GM12865 (cell line): ENCODE measurements around the gene SMARCD1.

ENCODE experiments used
- DNase-seq: peaks from one replicate; pipeline ENCODE4 v3.0.0; 2010; ENCODE audit warnings: low read depth
- H3K4me3 ChIP-seq: 2 replicates; pipeline ENCODE4 v1.5.1; 2011; ENCODE audit warnings: mild to moderate bottlenecking, low read depth, low read length, control low read depth
- TF ChIP-seq, protein P1 (sequence below): IDR thresholded peaks from 2 replicates; pipeline ENCODE4 v1.5.1; 2011; ENCODE audit warnings: low read length, control low read depth, low read depth, inconsistent platforms; ENCODE audit not compliant: insufficient read depth; ENCODE audit errors: missing control alignments

SMARCD1 gene

GRCh38 chr12:50109319-50109718, 24.2 kb downstream of the SMARCD1 start:
- H3K4me3 ChIP-seq = no peak overlapping the region
- TF ChIP-seq, protein P1, sequence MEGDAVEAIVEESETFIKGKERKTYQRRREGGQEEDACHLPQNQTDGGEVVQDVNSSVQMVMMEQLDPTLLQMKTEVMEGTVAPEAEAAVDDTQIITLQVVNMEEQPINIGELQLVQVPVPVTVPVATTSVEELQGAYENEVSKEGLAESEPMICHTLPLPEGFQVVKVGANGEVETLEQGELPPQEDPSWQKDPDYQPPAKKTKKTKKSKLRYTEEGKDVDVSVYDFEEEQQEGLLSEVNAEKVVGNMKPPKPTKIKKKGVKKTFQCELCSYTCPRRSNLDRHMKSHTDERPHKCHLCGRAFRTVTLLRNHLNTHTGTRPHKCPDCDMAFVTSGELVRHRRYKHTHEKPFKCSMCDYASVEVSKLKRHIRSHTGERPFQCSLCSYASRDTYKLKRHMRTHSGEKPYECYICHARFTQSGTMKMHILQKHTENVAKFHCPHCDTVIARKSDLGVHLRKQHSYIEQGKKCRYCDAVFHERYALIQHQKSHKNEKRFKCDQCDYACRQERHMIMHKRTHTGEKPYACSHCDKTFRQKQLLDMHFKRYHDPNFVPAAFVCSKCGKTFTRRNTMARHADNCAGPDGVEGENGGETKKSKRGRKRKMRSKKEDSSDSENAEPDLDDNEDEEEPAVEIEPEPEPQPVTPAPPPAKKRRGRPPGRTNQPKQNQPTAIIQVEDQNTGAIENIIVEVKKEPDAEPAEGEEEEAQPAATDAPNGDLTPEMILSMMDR = no peak
- no peak for DNase-seq

GRCh38 chr12:50110127-50110761, 25.1 kb downstream of the SMARCD1 start:
- peak; percentile 69 for DNase-seq
- TF ChIP-seq, protein P1 = no peak
- H3K4me3 ChIP-seq = peak overlapping the region; percentile 58

DNA sequence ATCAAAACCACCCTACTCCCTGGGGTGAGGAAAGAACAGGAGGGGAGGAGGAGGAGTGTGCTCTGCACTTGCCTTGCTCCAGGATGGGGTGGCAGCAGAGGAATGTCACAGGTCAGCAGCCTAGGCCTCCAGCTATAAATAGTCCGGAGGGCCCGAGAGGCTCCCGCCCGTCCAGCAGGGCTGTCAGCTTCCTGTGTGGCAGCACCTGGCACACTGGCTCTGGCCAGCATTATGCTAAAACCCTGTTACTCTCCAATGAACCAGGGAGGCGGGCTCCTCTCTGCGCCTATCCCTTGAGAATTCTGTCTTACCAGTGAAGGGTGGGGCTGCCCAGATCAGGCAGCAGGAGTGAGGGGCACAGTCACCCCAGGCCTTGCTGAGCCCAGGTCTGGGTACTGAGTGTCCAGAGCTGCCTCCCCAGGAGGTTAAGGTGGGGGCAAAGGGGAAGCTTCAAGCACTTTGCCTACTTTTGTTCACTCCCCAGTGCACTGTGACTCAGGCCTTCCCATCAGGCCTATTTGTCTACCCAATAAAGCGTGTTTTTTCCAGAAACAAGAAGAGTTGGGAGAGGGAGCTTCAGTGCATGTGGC, 25.7 kb downstream of the SMARCD1 start:
- TF ChIP-seq, protein P1 = no peak
- H3K4me3 ChIP-seq = peak overlapping the region; percentile 58
- DNase-seq = peak; percentile 71

DNA sequence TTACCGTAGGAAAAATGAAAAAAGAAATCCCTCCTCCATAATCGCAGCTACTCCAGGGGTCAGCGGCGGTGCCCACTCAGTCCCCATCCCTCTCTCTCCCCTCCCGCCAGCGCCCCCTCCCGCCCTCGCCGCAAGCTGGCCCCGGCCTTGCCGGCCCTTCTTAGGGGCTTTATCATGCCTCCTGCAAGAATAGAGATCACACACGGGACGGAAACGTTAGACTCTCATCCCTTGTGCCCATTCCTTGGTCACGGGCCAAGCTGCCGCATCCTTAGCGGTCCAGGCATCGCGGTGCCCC, 26.2 kb downstream of the SMARCD1 start:
- DNase-seq = no peak
- TF ChIP-seq, protein P1 = no peak
- peak overlapping the region; percentile 58 for H3K4me3 ChIP-seq

GRCh38 chr12:50111693-50112455, 26.7 kb downstream of the SMARCD1 start, which contains the start of gene COX14:
Gene COX14, plus strand, starts transcription at chr12:50112236. Its CDS starts 7,808 bp downstream, at chr12:50120044.
- H3K4me3 ChIP-seq = peak within 1 kb of the TSS; percentile 74
- peak; percentile 100 for DNase-seq
- TF ChIP-seq, protein P1 = peak; percentile 95

DNA sequence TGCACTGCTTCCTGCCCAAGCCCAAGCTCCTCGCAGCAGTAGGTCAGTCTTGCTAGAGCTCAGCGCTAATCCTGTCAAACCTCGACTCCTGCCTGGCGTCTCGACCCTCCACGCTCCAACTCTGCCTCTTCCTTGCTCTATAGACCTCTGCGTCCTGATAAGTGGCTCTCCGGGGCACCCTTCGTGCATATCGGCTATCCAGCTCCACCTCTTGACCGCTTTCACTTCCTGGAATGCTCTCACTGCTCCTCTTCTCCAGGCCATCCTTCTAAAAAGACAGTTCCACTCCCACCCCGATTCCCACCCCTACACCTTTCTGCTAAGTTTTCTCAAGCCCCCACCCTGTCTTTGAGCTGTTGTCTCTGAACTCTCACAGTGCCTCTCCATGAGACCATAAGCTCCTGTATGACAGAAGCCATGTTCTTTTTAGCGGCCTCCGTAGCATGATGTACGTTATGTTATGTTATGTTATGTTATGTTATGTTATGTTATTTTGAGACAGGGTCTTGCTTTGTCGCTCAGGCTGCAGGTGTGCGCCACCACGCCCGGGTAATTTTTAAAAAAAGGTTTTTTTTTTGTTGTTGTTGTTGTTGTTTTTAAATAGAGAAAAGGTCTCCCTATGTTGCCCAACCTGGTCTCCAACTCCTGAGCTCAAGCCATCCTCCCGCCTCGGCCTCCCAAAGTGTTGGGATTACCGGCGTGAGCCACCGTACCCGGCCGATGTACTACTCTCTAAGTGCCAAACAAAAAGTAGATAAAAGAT, 27.5 kb downstream of the SMARCD1 start:
- no peak for DNase-seq
- TF ChIP-seq, protein P1 = no peak
- peak overlapping the region; percentile 74 for H3K4me3 ChIP-seq
